ENCODE results near the gene HNRNPA1L2.

DNA sequence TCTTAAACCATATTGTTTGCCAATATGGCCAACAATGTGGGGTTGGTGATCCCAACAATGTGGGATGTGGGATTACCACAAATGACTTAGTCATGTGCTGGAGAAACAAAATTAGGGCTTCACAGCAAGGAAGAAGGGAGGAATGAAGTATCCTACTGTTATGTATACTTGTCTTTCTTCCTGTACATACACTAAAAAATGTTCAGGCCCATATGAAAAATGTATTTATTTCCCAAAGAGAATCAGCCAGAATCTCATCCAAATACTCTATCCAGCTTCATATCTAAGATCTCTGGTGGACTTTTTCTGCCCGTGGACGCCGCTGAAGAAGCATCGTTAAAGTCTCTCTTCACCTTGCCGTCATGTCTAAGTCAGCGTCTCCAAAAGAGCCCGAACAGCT is at the start of gene HNRNPA1L2:
- TF ChIP-seq CTCF (IDR thresholded peaks at IDR 0.05) (no peak), POLR2A (IDR thresholded peaks at IDR 0.05) (no peak), EP300 (IDR thresholded peaks at IDR 0.05) (no peak)
